GM11168 (cell line): Measurements from ENCODE around the gene NSD2.

Experiments
- in situ Hi-C: fragments of 300-500 bp; cut with MboI; formaldehyde crosslinking; loops from one replicate; pipeline ENCODE4 v1.12.0; 2022; ENCODE audit warnings: low sequenced_read_pairs; ENCODE audit not compliant: unreplicated experiment

NSD2 gene

GRCh38 chr4:1938027-1938426, 66.8 kb downstream of the NSD2 start:
- in situ Hi-C loops = no loop called here

- in situ Hi-C loops = no loop called here
These were observed 68.7 kb downstream of the NSD2 start for GRCh38 chr4:1939664-1940509.

- in situ Hi-C loops = no loop called here
These were observed 69.4 kb downstream of the NSD2 start for GRCh38 chr4:1940566-1940965.

GRCh38 chr4:1943928-1944327, 72.7 kb downstream of the NSD2 start:
- in situ Hi-C loops = no loop called here

GRCh38 chr4:1945124-1945895, 74.1 kb downstream of the NSD2 start:
- in situ Hi-C loops = no loop called here

GRCh38 chr4:1945912-1946311, 74.7 kb downstream of the NSD2 start:
- in situ Hi-C loops = no loop called here

- in situ Hi-C loops = no loop called here
These were observed 77.0 kb downstream of the NSD2 start for GRCh38 chr4:1948232-1948631.

GRCh38 chr4:1948892-1949436, 77.8 kb downstream of the NSD2 start:
- in situ Hi-C loops = no loop called here

GRCh38 chr4:1950369-1950768, 79.2 kb downstream of the NSD2 start:
- in situ Hi-C loops = no loop called here

- in situ Hi-C loops = no loop called here
These were observed 81.0 kb downstream of the NSD2 start for GRCh38 chr4:1952058-1952700.

GRCh38 chr4:1952719-1953118, 81.5 kb downstream of the NSD2 start:
- in situ Hi-C loops = no loop called here

- in situ Hi-C loops = no loop called here
These were observed 82.1 kb downstream of the NSD2 start for GRCh38 chr4:1953335-1953734.

GRCh38 chr4:1956631-1957030, 85.4 kb downstream of the NSD2 start:
- in situ Hi-C loops = no loop called here

- in situ Hi-C loops = no loop called here
These were observed 87.3 kb downstream of the NSD2 start for GRCh38 chr4:1958276-1959103.

- in situ Hi-C loops = no loop called here
These were observed 87.9 kb downstream of the NSD2 start for GRCh38 chr4:1959104-1959384.

- in situ Hi-C loops = no loop called here
These were observed 89.1 kb downstream of the NSD2 start for GRCh38 chr4:1960170-1960825.

- in situ Hi-C loops = no loop called here
These were observed 89.8 kb downstream of the NSD2 start for GRCh38 chr4:1961038-1961437.

- in situ Hi-C loops = no loop called here
These were observed 90.4 kb downstream of the NSD2 start for GRCh38 chr4:1961563-1961962.

GRCh38 chr4:1962980-1963379, 91.8 kb downstream of the NSD2 start:
- in situ Hi-C loops = no loop called here

GRCh38 chr4:1964443-1964842, 93.2 kb downstream of the NSD2 start:
- in situ Hi-C loops = no loop called here
